Stimulated activated naive CD4-positive, alpha-beta T cell (primary cell): ENCODE results near the gene PAEP.
"Not testable (repeated sequence)": the region's sequence is repeated elsewhere in the genome, so short reads cannot be mapped to it uniquely, and the experiment has no call there.

Experiments
- DNase-seq, 6 experiments: peaks; one replicate each; lab custom pipeline; 2025; lab: John Stamatoyannopoulos, UW

The PAEP gene

DNA sequence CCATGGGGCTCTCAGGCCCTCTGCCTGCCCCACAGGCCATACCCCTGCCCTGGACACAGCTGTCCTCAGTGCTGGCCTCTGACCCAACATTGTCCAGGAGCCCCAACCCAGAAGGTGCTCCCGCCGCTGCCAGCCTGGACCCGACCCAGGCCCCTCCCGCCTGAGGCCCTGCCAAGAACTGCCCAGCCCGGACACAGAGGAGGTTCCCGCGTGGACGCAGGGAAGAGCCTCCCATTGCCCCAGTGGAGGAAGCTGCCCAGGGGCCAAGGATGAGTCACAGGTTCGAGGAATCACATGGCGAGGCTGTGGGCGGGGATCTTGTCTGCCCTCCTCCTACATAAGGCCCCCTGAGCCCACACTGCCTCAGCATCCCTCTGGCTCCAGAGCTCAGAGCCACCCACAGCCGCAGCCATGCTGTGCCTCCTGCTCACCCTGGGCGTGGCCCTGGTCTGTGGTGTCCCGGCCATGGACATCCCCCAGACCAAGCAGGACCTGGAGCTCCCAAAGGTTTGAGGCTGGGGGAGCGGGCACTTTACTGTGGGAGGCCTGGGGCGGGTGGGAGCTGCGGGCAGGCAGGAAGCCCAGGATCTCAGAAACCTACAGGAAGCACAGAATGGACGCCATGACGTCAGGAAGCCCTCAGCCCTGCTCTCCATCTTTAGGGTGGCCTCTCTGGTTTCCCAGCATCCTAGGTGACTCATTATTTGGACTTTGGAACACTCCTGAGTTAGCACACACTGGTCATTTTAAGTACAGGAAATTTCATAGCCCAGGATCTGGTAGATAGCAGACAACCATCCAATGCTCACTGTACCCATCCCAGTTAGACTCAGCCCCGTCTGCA, at the start of gene PAEP:
Gene PAEP (plus strand): TSS at position 366 of the 844 bp plus-strand sequence.
- no peak for DNase-seq

DNA sequence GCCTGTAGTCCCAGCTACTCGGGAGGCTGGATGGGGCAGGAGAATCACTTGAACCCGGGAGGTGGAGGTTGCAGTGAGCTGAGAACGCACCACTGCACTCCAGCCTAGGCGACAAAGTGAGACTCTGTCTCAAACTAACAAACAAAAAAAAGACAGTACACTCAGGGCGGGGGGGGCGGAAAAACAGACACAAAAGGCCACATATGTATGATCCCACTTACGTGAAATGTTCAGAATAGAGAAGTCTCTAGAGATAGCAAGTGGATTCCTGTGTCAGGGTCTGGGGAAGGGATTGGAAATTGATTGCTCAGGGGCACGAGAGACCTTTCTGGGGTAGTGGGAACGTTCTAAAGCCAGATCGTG, 49.3 kb upstream of the PAEP start:
- DNase-seq: no peak

DNA sequence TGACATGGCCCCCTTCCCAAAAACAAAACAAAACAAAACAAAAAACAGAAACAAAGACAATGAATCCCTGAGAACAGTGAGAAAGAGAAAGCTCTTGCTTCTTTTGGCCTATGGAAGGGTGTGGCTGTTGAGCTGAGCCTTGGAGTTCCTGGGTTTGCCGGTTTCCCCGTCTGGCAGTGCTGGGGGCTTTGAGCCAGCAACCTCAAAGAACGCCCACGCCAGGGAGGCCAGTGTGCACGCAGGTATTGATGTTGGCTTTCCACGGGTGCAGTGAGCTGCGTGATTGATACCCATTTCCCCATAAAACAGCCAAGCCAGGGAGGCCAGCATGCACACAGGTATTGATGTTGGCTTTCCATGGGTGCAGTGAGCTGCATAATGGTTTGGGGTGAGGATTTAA, 48.7 kb upstream of the PAEP start:
- DNase-seq: no peak

DNA sequence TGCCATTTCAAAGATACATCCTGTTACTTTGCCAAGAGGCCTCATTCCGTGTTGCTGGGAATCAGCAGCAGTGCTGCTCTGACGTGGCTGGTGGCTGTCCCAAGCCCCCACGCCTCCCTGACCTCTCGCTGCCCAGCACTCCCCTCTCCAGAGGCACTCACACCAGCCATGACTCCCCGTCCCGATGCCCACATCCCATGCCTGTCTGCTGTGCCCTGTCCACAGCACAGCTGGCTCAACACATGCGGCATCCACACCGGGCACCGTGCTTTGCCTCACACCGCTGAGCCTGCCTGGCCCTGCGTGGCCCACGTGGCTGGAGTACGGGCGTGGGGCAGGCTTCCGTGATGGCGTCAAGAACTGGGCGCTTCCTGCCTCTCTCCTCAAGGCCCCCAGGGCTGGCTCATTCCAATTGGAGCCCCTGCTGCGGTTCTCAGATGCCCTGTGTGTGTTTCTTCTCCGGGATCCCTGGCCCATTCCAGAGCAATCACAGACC, 48.2 kb upstream of the PAEP start:
- no peak for DNase-seq

DNA sequence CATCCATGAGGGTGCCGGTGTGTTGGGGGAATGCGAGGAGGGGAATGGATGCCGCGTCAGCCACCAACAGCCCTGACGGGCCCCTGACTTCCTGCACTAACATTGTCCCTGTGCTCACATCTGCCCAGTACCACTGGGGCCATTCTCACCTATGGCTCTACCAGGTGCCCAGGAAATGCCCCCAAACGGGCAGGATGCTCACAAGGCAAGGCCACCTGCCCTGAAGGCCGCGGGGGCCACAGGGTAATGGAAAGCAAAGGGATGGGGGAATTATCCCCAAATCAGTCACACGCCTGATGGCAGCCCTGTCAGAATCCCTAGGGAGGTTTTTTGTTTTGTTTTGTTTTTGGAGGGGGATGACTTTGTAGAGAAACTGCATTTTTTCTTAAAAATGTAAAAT, 47.6 kb upstream of the PAEP start:
- DNase-seq: not testable (repeated sequence)

GRCh38 chr9:135514342-135515082, 47.0 kb upstream of the PAEP start:
- DNase-seq: no peak

GRCh38 chr9:135515083-135515951, 46.2 kb upstream of the PAEP start:
- DNase-seq: no peak

- DNase-seq: no peak
Observed at GRCh38 chr9:135516132-135516860, 45.3 kb upstream of the PAEP start.

DNA sequence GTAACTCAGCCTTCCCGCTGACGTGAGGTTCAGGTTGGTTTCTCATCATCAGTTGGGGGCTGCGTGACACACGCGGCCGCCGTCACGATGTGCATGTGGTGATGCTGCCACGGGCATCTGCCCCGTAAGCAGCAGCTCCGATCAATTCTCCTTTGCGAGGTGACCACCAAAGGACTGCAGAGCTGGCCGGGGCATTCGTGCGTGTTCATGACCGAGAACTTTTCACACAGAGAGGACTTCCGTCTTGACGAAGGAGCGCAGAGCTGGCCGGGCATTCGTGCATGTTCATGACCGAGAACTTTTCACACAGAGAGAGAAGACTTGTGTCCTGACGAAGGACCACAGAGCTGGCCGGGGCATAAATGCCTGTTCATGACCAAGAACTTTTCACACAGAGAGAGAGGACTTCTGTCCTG, 44.1 kb upstream of the PAEP start:
- no peak for DNase-seq

- DNase-seq: no peak
Observed at GRCh38 chr9:135519179-135519971, 42.2 kb upstream of the PAEP start.

DNA sequence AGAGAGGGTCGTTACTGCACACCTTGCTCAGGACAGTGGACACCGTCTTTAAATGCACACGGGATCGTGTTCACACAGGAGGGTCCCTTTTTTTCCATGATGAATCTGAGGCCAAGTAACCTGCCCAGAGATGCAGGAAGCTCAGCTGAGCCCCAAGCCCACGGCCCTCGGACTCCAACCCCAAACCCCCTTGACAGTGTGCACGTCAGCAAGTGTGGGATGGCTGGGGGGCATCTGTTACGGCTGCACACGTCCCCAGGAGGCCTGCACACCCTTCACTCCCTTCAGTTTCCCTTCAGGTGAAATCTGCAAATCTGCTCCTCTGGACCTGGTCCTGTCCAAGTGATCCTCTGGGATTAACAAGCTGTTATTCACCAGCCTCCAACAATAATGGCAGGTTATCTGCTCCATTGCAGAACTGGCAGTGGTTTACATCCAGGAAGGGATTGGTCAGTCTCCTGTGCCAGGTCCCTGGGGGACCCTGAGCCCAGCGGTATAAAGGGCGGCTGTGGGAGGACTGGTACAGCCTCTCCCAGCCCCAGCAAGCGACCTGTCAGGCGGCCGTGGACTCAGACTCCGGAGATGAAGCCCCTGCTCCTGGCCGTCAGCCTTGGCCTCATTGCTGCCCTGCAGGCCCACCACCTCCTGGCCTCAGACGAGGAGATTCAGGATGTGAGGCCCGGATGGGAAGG, 40.5 kb upstream of the PAEP start, which contains the start of gene LCN1:
Gene LCN1 (plus strand): TSS at position 525 of the 692 bp plus-strand sequence. CDS start 58 bp downstream, at position 583.
- no peak for DNase-seq

DNA sequence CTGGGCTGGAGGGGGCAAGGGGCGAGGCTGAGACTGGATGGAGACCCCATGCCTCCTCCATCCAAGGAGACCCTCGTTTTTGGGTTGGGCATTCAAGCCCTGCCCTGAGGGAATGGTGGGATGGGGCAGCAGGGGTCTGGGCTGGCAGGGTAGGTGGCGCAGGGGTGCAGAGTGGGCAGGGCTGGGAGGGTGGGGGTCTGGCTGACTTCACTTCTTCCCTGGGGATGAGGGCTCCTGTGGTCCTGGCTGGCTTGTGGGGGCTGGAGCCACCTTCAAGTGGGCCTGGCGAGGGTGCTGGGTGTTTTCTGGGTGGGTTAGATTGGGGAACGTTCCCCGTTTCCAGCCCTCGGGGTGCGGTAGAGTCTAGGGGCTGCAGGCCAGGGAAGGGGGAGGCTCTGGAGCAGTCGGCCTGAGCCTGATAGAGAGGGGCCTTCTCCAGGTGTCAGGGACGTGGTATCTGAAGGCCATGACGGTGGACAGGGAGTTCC, 39.9 kb upstream of the PAEP start:
- no peak for DNase-seq

DNA sequence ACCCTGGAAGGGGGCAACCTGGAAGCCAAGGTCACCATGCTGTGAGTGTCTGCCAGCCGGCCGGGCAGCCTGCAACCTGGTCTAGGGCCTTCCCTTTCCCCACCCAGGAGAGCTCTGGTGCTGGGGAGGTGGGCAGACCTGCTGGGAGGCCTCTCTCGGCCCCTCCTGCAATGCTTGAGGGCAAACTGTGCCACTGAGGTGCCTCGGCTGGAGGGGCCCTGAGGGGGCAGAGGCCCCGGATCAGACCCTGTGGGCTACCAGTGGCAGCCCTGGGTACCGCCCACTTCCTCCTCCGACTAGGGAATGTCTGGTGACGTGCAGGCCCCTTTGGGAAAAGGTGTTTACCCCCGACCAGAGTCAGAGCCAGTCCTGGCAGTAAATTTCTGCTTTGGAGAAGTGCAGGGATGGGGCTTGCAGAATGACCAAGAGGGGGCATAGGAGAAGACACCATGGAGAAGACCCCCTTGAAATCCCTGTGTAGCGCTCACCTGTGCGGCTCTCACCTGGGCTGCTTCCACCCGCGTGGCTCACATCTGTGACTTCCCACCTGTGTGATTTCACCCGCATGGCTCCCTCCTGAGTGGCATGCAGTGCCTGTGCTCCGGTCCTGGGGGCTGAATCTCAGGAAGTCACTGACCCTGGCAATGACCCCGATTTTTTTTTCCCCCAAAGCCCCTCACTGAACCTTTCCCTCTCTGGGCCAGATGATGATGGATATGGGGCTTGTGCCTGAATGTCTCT, 39.2 kb upstream of the PAEP start:
- no peak for DNase-seq

DNA sequence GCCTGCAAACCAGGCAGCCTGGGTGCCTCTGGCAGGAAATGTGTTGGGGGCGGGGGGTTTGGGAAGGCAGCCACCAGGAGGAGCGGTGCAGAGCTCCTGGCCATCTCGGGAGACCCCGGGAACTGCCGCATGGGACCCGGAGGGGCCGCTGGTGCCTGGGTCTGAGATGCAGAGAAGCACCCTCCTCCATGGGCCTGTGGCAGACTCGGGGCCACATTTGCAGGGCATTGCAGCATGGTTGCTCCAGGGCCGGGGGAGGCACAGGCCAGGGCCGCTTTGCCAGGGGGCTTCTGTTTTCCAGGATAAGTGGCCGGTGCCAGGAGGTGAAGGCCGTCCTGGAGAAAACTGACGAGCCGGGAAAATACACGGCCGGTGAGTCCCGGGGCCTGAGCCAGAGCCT, 38.6 kb upstream of the PAEP start:
- no peak for DNase-seq

GRCh38 chr9:135523521-135524129, 37.9 kb upstream of the PAEP start:
- DNase-seq: no peak

GRCh38 chr9:135524130-135524861, 37.3 kb upstream of the PAEP start:
- DNase-seq: no peak

- DNase-seq: no peak
Observed at GRCh38 chr9:135525241-135526088, 36.1 kb upstream of the PAEP start.
